OCI-LY7 (cell line): ENCODE data around the gene LPCAT3. TPM values are rescaled to one million over a fixed set of nuclear protein-coding genes. Genes with fewer than 3 reads are reported as not detected.

ENCODE experiments used
- BruUV-seq: library from RNA; stranded (reverse); fragments of 400-500 nt; replicated peaks from 2 replicates; lab custom pipeline; 2021; lab: Mats Ljungman, UMichigan
- CTCF ChIA-PET: fragments of 300-600 bp; sonication (Branson Sonifier 250); formaldehyde crosslinking; loops from one replicate; lab custom pipeline; 2022; ENCODE audit warnings: antibody characterized with exemption; ENCODE audit not compliant: unreplicated experiment; lab: Charles Lee
- POLR2A ChIA-PET: fragments of 300-600 bp; sonication (Branson Sonifier 250); formaldehyde crosslinking; loops from one replicate; lab custom pipeline; 2022; ENCODE audit warnings: antibody characterized with exemption; lab: Charles Lee
- DNase-seq: peaks from one replicate; pipeline ENCODE4 v3.0.0-alpha.2; 2015; ENCODE audit warnings: low spot score
- H2AFZ ChIP-seq: fragments of 200-600 bp; sonication (generic), shearing (Covaris generic); 2 replicates; pipeline ENCODE4 v1.6.1; 2014; ENCODE audit warnings: mild to moderate bottlenecking, antibody characterized with exemption, low read length, moderate library complexity
- H3K27ac ChIP-seq: fragments of 200-600 bp; sonication (generic); 2 replicates; pipeline ENCODE4 v1.5.1; 2014; ENCODE audit warnings: mixed run types, low read depth, mild to moderate bottlenecking, moderate library complexity, low read length, inconsistent platforms; ENCODE audit not compliant: poor library complexity, severe bottlenecking
- H3K36me3 ChIP-seq: fragments of 200-600 bp; sonication (generic); 2 replicates; pipeline ENCODE4 v1.6.1; 2014; ENCODE audit warnings: mild to moderate bottlenecking, antibody characterized with exemption, low read length, moderate library complexity, mixed read lengths; ENCODE audit not compliant: insufficient read depth
- H3K4me1 ChIP-seq: fragments of 200-600 bp; sonication (generic); 2 replicates; pipeline ENCODE4 v1.5.1; 2014; ENCODE audit warnings: mild to moderate bottlenecking, low read length; ENCODE audit not compliant: insufficient read depth, poor library complexity, severe bottlenecking
- H3K4me2 ChIP-seq: fragments of 200-600 bp; sonication (generic); 2 replicates; pipeline ENCODE4 v1.6.1; 2014; ENCODE audit warnings: mild to moderate bottlenecking, low read length
- H3K4me3 ChIP-seq: fragments of 200-600 bp; sonication (generic); 2 replicates; pipeline ENCODE4 v1.5.1; 2014; ENCODE audit warnings: mild to moderate bottlenecking, low read depth, low read length; ENCODE audit not compliant: poor library complexity, severe bottlenecking
- H3K79me2 ChIP-seq: fragments of 200-600 bp; sonication (generic); 2 replicates; pipeline ENCODE4 v1.6.1; 2016; ENCODE audit warnings: low read depth, mild to moderate bottlenecking, low read length, moderate library complexity, mixed read lengths; ENCODE audit not compliant: insufficient read depth
- H3K9me2 ChIP-seq: fragments of 200-600 bp; sonication (generic); 2 replicates; pipeline ENCODE4 v1.6.1; 2016; ENCODE audit warnings: mild to moderate bottlenecking, low read length, mixed read lengths; ENCODE audit not compliant: insufficient read depth
- H3K9me3 ChIP-seq: fragments of 200-600 bp; sonication (generic); 2 replicates; pipeline ENCODE4 v1.6.1; 2014; ENCODE audit warnings: mild to moderate bottlenecking, mixed run types, low read length, mixed read lengths
- H4K20me1 ChIP-seq: fragments of 200-600 bp; sonication (generic); 2 replicates; pipeline ENCODE4 v1.6.1; 2014; ENCODE audit warnings: mild to moderate bottlenecking, antibody characterized with exemption, low read length, moderate library complexity, mixed read lengths; ENCODE audit not compliant: insufficient read depth
- EZH2phosphoT487 ChIP-seq: fragments of 200-600 bp; sonication (generic); IDR thresholded peaks from 2 replicates; pipeline ENCODE4 v1.6.1; 2018; ENCODE audit warnings: low read depth, borderline replicate concordance, mild to moderate bottlenecking, mixed run types, antibody characterized with exemption, low read length, moderate library complexity, mixed read lengths
- intact Hi-C: fragments of 100-400 bp; cut with micrococcal nuclease; formaldehyde crosslinking; loops from one replicate; pipeline ENCODE4 v1.10.0; 2022; ENCODE audit not compliant: unreplicated experiment
- total RNA-seq, 2 experiments: library from RNA; depleted of rRNA in 1 of 2; stranded (reverse); fragments of >200 nt in 1 of 2; shearing (Covaris generic) in 1 of 2; gene quantifications; 2 replicates each; pipeline ENCODE4 v1.2.3, GENCODE V29; 2014 to 2022
- TF ChIP-seq, protein P1 (sequence below): fragments of 200-600 bp; sonication (generic); conservative IDR thresholded peaks from 2 replicates; pipeline ENCODE4 v1.5.1; 2014; ENCODE audit warnings: mild to moderate bottlenecking, antibody characterized with exemption, low read length, moderate library complexity, mixed read lengths

LPCAT3 gene
- total RNA-seq, 2 experiments from 2014 or later = 17.4 to 29.7 TPM

DNA sequence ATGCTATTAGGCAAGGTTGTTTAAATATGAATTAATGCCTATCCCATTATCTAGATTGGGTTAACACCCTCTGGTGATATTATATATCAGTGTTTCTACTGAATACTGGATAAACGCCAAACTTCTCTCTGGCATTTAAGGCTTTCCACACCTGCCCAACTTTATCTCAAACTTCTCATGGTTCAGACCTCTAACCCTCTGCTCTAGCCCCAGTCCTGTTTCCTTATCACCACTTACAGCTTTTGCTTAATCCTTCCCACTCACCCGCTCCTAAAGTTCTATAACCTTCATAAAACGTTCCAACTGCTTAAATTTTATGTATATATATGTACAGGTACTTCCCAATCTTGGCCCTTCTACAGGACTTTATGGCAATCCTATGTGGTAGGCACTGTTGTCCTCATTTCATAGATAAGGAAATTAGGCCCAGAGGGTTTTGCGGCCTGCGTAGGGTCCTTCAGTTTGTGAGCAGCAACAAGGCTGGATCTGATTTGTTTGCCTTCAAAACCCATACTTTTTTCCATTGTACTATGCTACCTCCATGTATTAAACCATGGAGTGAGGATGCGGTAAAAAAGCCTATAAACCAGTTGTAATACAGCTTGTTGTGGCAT is 1.2 kb downstream of the LPCAT3 start:
- Histone ChIP-seq H3K4me1 (peaks cover 26% of the 10 kb centered on the region), H3K4me2 (peak overlapping the region; percentile 89), H2AFZ (no peak overlapping the region), H3K36me3 (peaks cover 32% of the 10 kb centered on the region; the same call in 1 of the 2 replicates), H3K27ac (no peak overlapping the region), H3K9me2 (no peaks in the 10 kb centered on the region), H4K20me1 (no peaks in the 10 kb centered on the region), H3K79me2 (peaks cover 22% of the 10 kb centered on the region; the same call in 1 of the 2 replicates), H3K9me3 (no peaks in the 10 kb centered on the region), H3K4me3 (peak overlapping the region; percentile 82)
- ChIA-PET CTCF (interaction anchor here (0.5 kb wide), 1 partner anchor 20 kb away, joined by 3 read pairs; no protein-coding TSS in a partner anchor), POLR2A (interaction anchor here (1.0 to 2.6 kb wide), 4 partner anchors 18 to 144 kb away, joined by 3 to 10 read pairs (median 4); partner anchors contain the start of gene SPSB2)
- TSS peak; percentile 70 for BruUV-seq
- no peak for DNase-seq
- no peak for TF ChIP-seq EZH2phosphoT487
- TF ChIP-seq, protein P1, sequence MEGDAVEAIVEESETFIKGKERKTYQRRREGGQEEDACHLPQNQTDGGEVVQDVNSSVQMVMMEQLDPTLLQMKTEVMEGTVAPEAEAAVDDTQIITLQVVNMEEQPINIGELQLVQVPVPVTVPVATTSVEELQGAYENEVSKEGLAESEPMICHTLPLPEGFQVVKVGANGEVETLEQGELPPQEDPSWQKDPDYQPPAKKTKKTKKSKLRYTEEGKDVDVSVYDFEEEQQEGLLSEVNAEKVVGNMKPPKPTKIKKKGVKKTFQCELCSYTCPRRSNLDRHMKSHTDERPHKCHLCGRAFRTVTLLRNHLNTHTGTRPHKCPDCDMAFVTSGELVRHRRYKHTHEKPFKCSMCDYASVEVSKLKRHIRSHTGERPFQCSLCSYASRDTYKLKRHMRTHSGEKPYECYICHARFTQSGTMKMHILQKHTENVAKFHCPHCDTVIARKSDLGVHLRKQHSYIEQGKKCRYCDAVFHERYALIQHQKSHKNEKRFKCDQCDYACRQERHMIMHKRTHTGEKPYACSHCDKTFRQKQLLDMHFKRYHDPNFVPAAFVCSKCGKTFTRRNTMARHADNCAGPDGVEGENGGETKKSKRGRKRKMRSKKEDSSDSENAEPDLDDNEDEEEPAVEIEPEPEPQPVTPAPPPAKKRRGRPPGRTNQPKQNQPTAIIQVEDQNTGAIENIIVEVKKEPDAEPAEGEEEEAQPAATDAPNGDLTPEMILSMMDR = no peak
- intact Hi-C loops = loop anchor here (5.0 kb wide), 1 partner anchor 90 kb away; the partner anchor contains the start of gene C1RL

DNA sequence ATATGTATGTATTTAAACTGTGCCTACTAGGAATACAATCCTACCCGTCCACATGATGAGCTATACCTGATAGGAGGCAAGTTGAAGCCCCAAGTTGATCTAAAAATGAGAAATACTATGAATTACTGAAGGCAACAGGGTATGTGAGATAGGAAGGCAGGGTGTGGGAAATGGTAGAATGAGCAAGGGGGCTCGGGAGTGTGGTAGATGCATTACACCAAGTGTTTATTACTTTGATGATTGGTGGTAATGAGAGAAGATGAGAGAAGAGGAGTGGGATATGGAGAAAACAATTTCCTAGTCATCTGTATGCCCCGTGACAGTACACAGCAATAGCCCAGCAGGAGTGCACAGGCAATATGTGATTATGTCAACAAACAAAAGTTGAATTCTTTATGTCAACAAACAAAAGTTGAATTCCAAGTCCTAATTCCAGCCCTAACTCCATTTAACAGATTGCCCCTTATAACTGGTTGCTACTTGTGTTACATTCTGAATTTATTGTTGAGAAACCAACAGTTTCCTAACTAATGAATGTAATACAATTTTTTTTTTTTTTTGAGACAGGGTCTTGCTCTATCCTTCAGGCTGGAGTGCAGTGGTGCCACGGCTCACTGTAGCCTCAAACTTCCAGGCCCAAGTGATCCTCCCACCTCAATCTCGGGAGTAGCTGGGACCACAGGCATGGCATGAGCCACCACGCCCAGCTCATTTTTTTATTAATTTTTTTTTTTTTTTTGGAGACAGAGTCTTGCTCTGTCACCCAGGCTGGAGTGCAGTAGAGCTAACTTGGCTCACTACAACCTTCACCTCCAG is 2.5 kb downstream of the LPCAT3 start:
- Histone ChIP-seq H3K4me2 (peak overlapping the region; percentile 17), H3K9me2 (no peaks in the 10 kb centered on the region), H3K4me3 (no peak overlapping the region), H3K36me3 (peaks cover 45% of the 10 kb centered on the region), H4K20me1 (no peaks in the 10 kb centered on the region), H3K27ac (no peak overlapping the region), H3K9me3 (no peaks in the 10 kb centered on the region), H3K4me1 (peaks cover 26% of the 10 kb centered on the region), H3K79me2 (peaks cover 22% of the 10 kb centered on the region), H2AFZ (no peak overlapping the region)
- DNase-seq = no peak
- ChIA-PET POLR2A (interaction anchor here (0.6 to 1.3 kb wide), 4 partner anchors 12 to 1009 kb away, joined by 3 read pairs; no protein-coding TSS in a partner anchor), CTCF (no interaction called here)
- intact Hi-C loops = loop anchor here (5.0 kb wide), 1 partner anchor 92 kb away; the partner anchor contains the start of gene C1RL
- no peak for TF ChIP-seq EZH2phosphoT487
- TF ChIP-seq, protein P1 = no peak
- BruUV-seq = TSS peak; percentile 2
